Hematopoietic multipotent progenitor cell treated with erythropoietin and hydrocortisone succinate and interleukin-3 and kit ligand, for 6 days (in vitro differentiated cells): Measurements from ENCODE around the gene SUCNR1.
A peak's percentile ranks its signal among the peaks of the same experiment; 100 is the strongest.
"Not testable (repeated sequence)": the region's sequence is repeated elsewhere in the genome, so short reads cannot be mapped to it uniquely, and the experiment has no call there.

Experiments used
- DNase-seq: peaks from one replicate; pipeline ENCODE4 v3.0.0-alpha.2; 2015

The SUCNR1 gene, protein sequence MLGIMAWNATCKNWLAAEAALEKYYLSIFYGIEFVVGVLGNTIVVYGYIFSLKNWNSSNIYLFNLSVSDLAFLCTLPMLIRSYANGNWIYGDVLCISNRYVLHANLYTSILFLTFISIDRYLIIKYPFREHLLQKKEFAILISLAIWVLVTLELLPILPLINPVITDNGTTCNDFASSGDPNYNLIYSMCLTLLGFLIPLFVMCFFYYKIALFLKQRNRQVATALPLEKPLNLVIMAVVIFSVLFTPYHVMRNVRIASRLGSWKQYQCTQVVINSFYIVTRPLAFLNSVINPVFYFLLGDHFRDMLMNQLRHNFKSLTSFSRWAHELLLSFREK

DNA sequence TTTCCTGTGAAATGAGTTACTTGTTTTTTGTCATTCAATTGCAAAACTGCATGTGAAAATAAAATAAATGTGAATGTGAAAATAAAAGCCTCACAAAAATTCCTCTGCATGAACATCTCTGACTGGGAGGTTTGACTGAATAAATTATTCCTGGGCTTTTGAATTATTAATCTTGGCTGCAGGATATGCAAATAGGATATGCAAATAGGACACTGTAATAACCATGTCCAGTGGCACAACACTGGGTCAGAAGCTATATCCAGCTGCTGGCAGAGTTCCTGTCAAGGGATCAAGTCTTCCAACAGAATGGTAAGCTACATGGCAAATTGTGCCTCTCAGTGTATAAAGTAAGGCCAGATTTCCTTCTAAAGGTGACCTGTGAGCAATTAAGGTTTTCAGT is at the start of gene SUCNR1:
TSS of gene SUCNR1 (plus strand) at position 246 of the 400 bp plus-strand sequence. CDS start 6,250 bp downstream, outside the sequence.
- DNase-seq, result peak; percentile 44

- no peak for DNase-seq
Observed at GRCh38 chr3:151827816-151828215, 45.6 kb upstream of the SUCNR1 start.

DNA sequence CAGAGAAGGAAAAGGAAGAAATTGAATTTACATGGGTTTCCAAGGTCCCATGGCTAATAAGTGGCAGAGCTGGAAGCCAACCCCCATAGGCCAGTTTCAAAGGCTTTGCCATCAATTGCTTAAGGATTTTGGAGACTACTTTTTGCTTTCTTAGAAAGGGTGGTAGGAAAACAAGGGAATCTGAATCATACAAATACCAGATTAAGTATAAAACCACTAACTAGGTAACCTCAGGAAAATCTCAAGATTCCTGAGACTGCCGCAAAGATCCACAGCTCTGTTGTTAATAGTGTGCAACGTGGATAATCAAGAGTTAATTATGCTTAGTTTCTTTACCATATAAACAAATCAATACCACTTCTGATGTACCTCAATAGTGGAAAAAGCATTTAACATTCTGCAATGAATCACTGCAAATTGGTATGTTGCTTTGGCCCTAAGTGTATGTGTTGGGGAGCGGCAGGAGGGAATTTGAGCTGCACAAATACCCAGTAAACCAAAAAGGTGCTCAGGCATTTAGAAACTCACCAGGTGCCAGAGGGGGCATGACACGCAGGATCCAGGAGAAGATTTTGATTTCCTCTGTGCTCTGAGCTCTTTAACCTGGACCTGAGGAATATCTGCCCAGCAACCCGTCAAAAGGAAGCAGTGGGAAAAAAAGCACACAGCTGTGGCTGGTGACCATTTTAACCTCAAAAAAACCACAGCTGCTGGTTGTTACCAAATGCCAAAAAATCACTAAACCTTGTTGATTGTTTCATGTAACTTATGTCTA is 37.5 kb upstream of the SUCNR1 start:
- DNase-seq, result peak; percentile 28

DNA sequence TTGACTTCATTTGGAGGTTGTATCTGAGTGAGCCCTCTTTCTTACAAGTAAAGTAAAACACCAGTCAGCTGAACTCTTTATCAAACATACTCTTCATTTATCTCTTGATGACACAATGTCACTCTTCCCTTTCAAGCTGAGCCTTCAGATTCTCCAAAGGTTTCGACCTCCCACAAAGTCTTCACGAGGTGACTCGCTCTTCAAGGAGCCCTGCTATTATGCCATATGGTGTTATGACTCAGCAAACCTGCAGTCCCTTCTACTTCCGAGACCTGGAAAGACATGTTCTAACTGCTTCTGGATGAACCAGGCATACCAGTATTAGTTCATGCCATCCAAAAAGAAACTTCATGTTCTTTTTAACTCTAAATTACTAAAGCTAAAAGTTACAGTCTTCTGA is 36.4 kb upstream of the SUCNR1 start:
- peak; percentile 63 for DNase-seq

DNA sequence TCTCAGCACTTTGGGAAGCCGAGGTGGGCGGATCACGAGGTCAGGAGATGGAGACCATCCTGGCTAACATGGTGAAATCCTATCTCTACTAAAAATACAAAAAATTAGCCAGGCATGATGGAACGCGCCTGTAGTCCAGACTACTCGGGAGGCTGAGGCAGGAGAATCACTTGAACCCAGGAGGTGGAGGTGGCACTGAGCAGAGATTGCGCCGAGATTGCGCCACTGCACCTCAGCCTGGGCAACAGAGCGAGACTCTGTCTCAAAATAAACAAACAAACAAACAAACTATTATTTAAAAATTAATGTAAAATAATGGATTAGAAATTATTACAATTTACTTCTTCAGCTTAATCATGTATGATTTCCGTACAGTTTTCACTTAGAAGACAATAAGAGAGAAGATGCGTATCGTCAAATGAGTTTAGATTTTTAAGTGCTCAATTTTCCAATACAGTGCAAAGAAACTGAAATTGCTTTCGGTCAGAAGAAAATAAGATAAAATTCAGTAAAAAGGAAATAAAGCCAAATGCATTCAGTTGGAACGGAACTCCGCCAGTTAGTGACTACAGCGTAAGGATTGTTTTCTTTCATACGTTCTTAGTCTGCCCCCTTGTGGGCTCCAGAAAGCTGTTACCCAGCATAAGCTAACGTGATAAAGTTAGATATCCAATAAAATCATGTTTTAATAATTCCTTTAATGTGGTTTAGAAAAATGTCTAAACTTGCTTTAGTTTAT is 34.7 kb upstream of the SUCNR1 start:
- peak; percentile 95 for DNase-seq

DNA sequence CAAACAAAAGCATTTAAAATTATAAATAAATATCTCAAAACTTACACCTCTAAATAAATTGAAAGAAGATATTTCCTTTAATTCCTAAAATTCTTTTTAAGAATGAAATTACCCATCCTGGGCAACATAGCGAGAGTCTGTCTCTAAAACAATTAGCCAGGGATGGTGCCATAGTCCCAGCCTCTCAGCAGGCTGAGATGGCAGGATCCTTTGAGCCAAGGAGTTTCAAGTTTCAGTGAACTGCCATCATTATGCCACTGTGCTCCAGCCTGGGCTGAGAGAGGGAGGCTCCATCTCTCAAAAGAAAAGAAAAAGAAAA is 34.2 kb upstream of the SUCNR1 start:
- DNase-seq, result no peak

DNA sequence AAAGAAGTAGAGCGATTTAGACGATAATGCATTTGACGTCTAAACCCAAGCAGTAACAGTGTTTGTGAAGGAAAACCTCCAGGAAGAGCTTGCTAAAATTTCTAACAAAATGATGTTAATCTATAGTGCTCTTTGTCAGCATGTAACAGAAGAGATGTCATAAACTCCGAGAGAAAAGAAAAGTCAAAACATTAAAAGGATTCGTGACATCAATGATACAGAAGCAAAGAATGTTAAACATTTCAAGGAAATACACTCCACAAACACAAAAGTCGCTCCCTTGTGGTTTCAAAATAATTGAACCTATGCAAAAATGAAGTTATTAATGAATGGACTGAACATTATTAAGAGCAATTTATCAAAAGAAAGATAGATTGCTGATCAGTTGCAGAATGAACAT is 31.6 kb upstream of the SUCNR1 start:
- no peak for DNase-seq

- peak; percentile 33 for DNase-seq
Observed at GRCh38 chr3:151843275-151843674, 30.2 kb upstream of the SUCNR1 start.

GRCh38 chr3:151845306-151845905 is 28.0 kb upstream of the SUCNR1 start:
- no peak for DNase-seq

DNA sequence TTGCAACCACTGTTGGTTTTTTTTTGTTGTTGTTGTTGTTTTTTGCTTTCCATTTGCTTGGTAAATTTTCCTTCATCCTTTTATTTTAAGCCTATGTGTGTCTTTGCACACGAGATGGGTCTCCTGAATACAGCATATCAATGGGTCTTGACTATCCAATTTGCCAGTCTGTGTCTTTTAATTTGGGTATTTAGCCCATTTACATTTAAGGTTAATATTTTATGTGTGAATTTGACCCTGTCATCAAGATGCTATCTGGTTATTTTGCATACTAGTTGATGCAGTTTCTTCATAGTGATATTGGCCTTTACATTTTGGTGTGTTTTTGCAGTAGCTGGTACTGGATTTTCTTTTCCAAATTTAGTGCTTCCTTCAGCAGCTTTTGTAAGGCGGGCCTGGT is 23.4 kb upstream of the SUCNR1 start:
- DNase-seq, result not testable (repeated sequence)

DNA sequence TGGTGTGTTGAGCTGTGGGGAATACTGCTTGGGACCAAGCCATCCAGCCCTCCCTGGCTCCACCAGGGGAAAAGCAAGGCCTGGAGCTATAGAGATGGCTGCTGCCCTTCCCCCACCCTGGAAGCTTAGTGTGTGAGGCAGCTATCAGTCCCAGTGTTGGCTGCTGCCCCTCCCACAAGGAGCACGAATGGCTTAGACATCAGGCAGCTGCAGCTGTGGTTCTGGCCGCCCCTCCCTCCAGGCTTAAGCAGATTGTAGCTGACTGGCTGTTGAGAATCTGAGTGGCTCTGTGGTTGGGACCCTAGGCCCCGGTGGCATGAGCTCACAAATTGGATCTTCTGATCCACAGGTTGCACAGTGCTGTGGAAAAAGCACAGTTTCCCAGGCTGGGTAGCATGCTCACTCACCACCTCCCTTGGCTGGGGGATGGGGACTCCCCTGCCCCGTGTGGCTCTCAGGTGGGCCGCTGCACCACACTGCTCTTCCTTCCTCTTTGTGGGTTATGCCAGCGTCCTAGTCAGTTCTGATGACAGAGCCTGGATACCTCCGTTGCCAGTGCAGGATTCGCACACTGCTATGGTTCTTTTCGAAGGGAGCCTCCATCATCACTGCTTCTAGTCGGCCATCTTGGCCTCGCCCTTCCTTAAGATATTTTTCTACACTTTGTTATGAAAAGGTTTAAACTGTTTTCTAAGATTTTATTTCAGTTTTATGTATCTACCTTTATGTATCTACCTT is 21.2 kb upstream of the SUCNR1 start:
- DNase-seq, result peak; percentile 84

GRCh38 chr3:151856118-151856517 is 17.3 kb upstream of the SUCNR1 start:
- no peak for DNase-seq

- DNase-seq, result no peak
Observed at GRCh38 chr3:151856641-151857040, 16.8 kb upstream of the SUCNR1 start.

GRCh38 chr3:151859233-151859673 is 14.2 kb upstream of the SUCNR1 start:
- no peak for DNase-seq

DNA sequence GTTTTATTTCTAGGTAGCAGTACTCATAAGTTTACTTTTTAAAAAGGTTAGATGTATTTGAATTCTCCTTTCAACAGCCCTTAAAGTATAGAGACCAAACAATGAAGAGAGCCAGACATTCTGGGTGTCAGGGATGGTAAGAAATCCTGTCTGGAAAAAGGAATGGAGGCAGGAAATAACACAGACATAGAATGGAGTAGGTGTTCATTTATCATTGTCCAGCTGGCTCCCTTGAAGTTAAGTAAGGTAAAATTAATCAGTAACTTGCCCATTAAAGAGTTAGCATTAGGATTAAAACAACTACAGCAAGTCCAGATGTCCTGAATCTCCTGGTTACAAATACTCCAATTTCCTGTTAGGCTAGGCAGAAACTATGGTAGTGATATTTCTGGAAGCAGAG is 13.5 kb upstream of the SUCNR1 start:
- no peak for DNase-seq

GRCh38 chr3:151863611-151864010 is 9.8 kb upstream of the SUCNR1 start:
- DNase-seq, result no peak

DNA sequence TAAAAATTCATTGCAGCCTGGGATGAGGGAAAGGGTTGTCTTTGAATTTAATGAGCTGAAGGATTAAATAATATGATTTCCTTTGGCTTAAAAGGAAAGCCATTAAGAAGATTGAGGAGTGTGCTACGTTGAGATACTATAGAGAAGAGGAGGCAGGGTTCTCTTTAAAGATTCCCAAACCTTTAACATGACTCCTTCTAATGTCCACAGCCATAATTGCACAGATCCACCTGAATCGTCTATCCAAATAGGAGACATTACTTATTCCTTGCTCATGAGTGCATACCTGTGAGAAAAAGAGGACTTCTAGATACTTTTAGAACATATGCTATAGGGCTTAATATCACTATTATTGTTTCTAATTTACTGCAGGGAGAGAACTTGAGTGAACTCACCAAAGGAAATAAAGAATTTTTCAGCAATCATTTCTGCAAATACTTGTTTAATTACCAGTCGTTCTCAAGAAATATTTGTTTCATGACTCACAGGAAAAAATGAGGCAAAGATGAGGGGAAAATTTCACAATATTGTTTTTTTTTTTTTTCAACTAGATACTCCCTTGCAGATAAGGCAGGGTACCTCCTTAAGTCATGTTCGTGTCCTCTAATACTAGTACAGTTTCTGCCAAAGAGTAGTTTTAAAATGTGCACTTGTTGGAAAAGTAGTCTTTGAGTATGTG is 8.9 kb upstream of the SUCNR1 start:
- peak; percentile 55 for DNase-seq

DNA sequence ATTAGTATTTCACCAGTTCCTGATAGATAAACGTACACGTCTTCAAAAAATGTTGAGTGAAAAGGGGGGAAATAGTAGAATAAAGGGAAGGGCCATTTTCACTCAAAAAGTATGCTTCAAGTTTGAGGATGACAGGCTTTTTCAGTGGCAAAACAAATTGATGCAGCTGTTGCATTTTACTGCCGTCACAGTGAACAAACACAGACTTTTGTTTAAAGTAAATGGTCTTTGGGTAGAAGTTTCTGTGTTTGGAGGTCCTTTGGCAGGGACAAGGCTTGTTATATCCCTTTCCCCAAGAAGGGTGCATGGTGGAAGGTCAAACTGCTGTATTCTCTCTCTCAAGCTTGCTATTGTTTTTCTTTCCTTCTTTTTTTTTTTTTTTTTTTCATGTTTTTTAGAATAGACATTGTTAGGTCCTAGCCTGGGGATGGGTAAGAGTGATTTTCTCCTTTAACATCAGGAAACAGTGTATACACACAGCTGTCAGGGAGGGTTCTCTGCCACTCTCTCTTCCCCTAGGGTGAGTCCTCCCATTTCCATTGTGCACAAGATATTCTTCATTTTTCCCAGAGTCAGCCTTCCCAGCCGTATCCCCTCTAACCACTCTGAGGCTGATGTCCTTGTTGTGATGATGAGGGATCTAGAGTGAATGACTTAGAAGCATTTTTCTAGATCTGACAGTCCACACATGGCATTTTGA is 6.6 kb upstream of the SUCNR1 start:
- no peak for DNase-seq

- no peak for DNase-seq
Observed at GRCh38 chr3:151867666-151868065, 5.8 kb upstream of the SUCNR1 start.

DNA sequence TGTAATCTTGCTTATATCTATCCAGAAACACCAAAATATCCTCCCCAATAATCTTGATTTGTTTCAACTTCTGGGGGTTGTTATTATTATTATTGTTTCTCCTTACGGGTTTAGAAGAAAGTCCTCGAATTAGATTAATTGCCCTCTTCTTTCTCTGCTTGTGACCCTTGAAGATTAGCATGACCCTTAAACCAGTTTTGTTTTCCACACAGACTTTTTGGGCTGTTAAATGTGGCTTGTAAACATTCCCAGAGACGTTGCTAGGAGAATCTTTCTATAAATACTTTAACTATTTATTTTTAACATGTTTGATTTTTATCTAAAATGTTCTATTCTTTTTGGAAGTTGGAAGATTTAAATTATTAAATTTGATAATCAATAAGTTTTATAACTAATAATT is 4.3 kb upstream of the SUCNR1 start:
- DNase-seq, result no peak
